SIG-M5 (cell line): Measurements from ENCODE around the gene POLD4.
A peak's percentile ranks its signal among the peaks of the same experiment; 100 is the strongest.
"Not testable (repeated sequence)": the region's sequence is repeated elsewhere in the genome, so short reads cannot be mapped to it uniquely, and the experiment has no call there.

Experiments used
- DNase-seq: peaks from one replicate; lab custom pipeline; 2025; lab: John Stamatoyannopoulos, UW

POLD4 gene

GRCh38 chr11:67352546-67353316, 615 bp downstream of the POLD4 start:
- DNase-seq, result no peak

- DNase-seq, result no peak
Measured at GRCh38 chr11:67351275-67352005, 1.9 kb downstream of the POLD4 start.

- no peak for DNase-seq
Measured at GRCh38 chr11:67349928-67350465, 3.3 kb downstream of the POLD4 start.

- no peak for DNase-seq
Measured at GRCh38 chr11:67349457-67349856, 3.9 kb downstream of the POLD4 start.

- no peak for DNase-seq
Measured at GRCh38 chr11:67349036-67349435, 4.3 kb downstream of the POLD4 start.

GRCh38 chr11:67347964-67348749, 5.2 kb downstream of the POLD4 start:
- no peak for DNase-seq

- DNase-seq, result no peak
Measured at GRCh38 chr11:67345920-67346819, 7.2 kb downstream of the POLD4 start.

GRCh38 chr11:67345247-67345919, 8.0 kb downstream of the POLD4 start:
- DNase-seq, result no peak

- no peak for DNase-seq
Measured at GRCh38 chr11:67344264-67344663, 9.1 kb downstream of the POLD4 start.

GRCh38 chr11:67337257-67337656, 16.1 kb downstream of the POLD4 start:
- DNase-seq, result no peak

GRCh38 chr11:67332081-67332691, 21.2 kb downstream of the POLD4 start:
- DNase-seq, result no peak

GRCh38 chr11:67323526-67323925, 29.8 kb downstream of the POLD4 start:
- DNase-seq, result no peak

- no peak for DNase-seq
Measured at GRCh38 chr11:67322049-67322448, 31.3 kb downstream of the POLD4 start.

GRCh38 chr11:67321313-67321871, 32.0 kb downstream of the POLD4 start:
- no peak for DNase-seq

GRCh38 chr11:67320691-67321090, 32.7 kb downstream of the POLD4 start:
- DNase-seq, result no peak

GRCh38 chr11:67320011-67320410, 33.3 kb downstream of the POLD4 start:
- no peak for DNase-seq

- not testable (repeated sequence) for DNase-seq
Measured at GRCh38 chr11:67318876-67319275, 34.5 kb downstream of the POLD4 start.

- no peak for DNase-seq
Measured at GRCh38 chr11:67317888-67318555, 35.3 kb downstream of the POLD4 start.

GRCh38 chr11:67317205-67317887, 36.0 kb downstream of the POLD4 start:
- DNase-seq, result peak; percentile 42
